Posterior vena cava (tissue), 2 donors: ENCODE measurements around the gene STYK1. TPM values are rescaled to one million over a fixed set of nuclear protein-coding genes. Genes with fewer than 3 reads are reported as not detected.
"Not testable (repeated sequence)": the region's sequence is repeated elsewhere in the genome, so short reads cannot be mapped to it uniquely, and the experiment has no call there.

Experiments
- DNase-seq: peaks from one replicate; pipeline ENCODE4 v3.0.0-alpha.2; 2020; ENCODE audit warnings: low spot score
- intact Hi-C, 2 donors: fragments of 100-400 bp; cut with DNase I; formaldehyde crosslinking; loops; one replicate each; pipeline versions ENCODE4 v1.14.1 to v1.14.2; 2022 to 2023
- total RNA-seq, 2 donors: library from RNA; stranded (reverse); fragmentation: NEBNext Ultra II Directional; extraction: Animal tissue kit (Norgen Biotek cat#: 25700); gene quantifications; one replicate each; pipeline ENCODE4 v1.2.1, GENCODE V29; 2021
- donor health status: DM: yes; HTN: yes; CAD: no.
- donor health status: DM: yes; HTN: yes; CAD: no.

Gene STYK1
- total RNA-seq, 2 donors from 2014 or later = 0.10 to 0.19 TPM

- intact Hi-C loops = no loop called here
- no peak for DNase-seq
Measured at GRCh38 chr12:10634427-10634826, 39.4 kb downstream of the STYK1 start.

GRCh38 chr12:10633541-10633940, 40.3 kb downstream of the STYK1 start:
- intact Hi-C loops = no loop called here
- DNase-seq = no peak

GRCh38 chr12:10632226-10632625, 41.6 kb downstream of the STYK1 start:
- no peak for DNase-seq
- intact Hi-C loops = no loop called here

GRCh38 chr12:10624605-10625004, 49.2 kb downstream of the STYK1 start:
- intact Hi-C loops = no loop called here
- DNase-seq = no peak

- intact Hi-C loops = no loop called here
- no peak for DNase-seq
Measured at GRCh38 chr12:10623131-10623530, 50.7 kb downstream of the STYK1 start.

- no peak for DNase-seq
- intact Hi-C loops = no loop called here
Measured at GRCh38 chr12:10621278-10621677, 52.6 kb downstream of the STYK1 start.

GRCh38 chr12:10620078-10620779, 53.6 kb downstream of the STYK1 start:
- intact Hi-C loops = no loop called here

GRCh38 chr12:10618338-10618987, 55.4 kb downstream of the STYK1 start:
- DNase-seq = no peak
- intact Hi-C loops = loop anchor here in 1 of 2 donors (10.0 kb wide), 1 partner anchor 116 kb away; no protein-coding TSS in a partner anchor

More at GRCh38 chr12:10620078-10620779, 53.6 kb downstream of the STYK1 start:
- no peak for DNase-seq

- intact Hi-C loops = loop anchor here in 1 of 2 donors (10.0 kb wide), 1 partner anchor 117 kb away; no protein-coding TSS in a partner anchor
Measured at GRCh38 chr12:10617863-10618262, 56.0 kb downstream of the STYK1 start.

GRCh38 chr12:10615532-10615931, 58.3 kb downstream of the STYK1 start:
- intact Hi-C loops = loop anchor here in 1 of 2 donors (10.0 kb wide), 1 partner anchor 119 kb away; no protein-coding TSS in a partner anchor
- no peak for DNase-seq

More at GRCh38 chr12:10617863-10618262, 56.0 kb downstream of the STYK1 start:
- DNase-seq = no peak

- intact Hi-C loops = loop anchor here in 1 of 2 donors (10.0 kb wide), 1 partner anchor 121 kb away; no protein-coding TSS in a partner anchor
- DNase-seq = no peak
Measured at GRCh38 chr12:10614056-10614370, 59.8 kb downstream of the STYK1 start.

GRCh38 chr12:10613349-10614055, 60.4 kb downstream of the STYK1 start, which contains the start of gene MAGOHB:
TSS of gene MAGOHB (minus strand) at chr12:10613609. CDS start at chr12:10613532, 77 bp downstream.
- intact Hi-C loops = loop anchor here in 1 of 2 donors (10.0 kb wide), 1 partner anchor 121 kb away; no protein-coding TSS in a partner anchor
- DNase-seq = peak; percentile 99

GRCh38 chr12:10612984-10613348, 60.9 kb downstream of the STYK1 start:
- DNase-seq = no peak
- intact Hi-C loops = loop anchor here in 1 of 2 donors (10.0 kb wide), 1 partner anchor 122 kb away; no protein-coding TSS in a partner anchor

- DNase-seq = no peak
- intact Hi-C loops = loop anchor here in 1 of 2 donors (10.0 kb wide), 1 partner anchor 123 kb away; no protein-coding TSS in a partner anchor
Measured at GRCh38 chr12:10612110-10612509, 61.7 kb downstream of the STYK1 start.

GRCh38 chr12:10611258-10611657, 62.6 kb downstream of the STYK1 start:
- DNase-seq = not testable (repeated sequence)
- intact Hi-C loops = loop anchor here in 1 of 2 donors (10.0 kb wide), 1 partner anchor 124 kb away; no protein-coding TSS in a partner anchor

GRCh38 chr12:10610188-10610587, 63.7 kb downstream of the STYK1 start:
- intact Hi-C loops = loop anchor here in 1 of 2 donors (10.0 kb wide), 1 partner anchor 125 kb away; no protein-coding TSS in a partner anchor

GRCh38 chr12:10607885-10608458, 65.9 kb downstream of the STYK1 start:
- intact Hi-C loops = no loop called here
- no peak for DNase-seq

More at GRCh38 chr12:10610188-10610587, 63.7 kb downstream of the STYK1 start:
- no peak for DNase-seq

- no peak for DNase-seq
- intact Hi-C loops = loop anchor here in 1 of 2 donors (5.0 kb wide), 1 partner anchor 1820 kb away; no protein-coding TSS in a partner anchor
Measured at GRCh38 chr12:10601860-10602259, 72.0 kb downstream of the STYK1 start.

GRCh38 chr12:10600988-10601387, 72.9 kb downstream of the STYK1 start:
- intact Hi-C loops = loop anchor here in 1 of 2 donors (5.0 kb wide), 1 partner anchor 1819 kb away; no protein-coding TSS in a partner anchor
- no peak for DNase-seq
